Mesendoderm (in vitro differentiated cells): ENCODE data around the gene CILP.
A peak's percentile ranks its signal among the peaks of the same experiment; 100 is the strongest.

Experiments
- DNase-seq: peaks from one replicate; pipeline ENCODE4 v3.0.0; 2013
- H2AK5ac ChIP-seq: 2 replicates; pipeline ENCODE4 v1.6.1; 2013; ENCODE audit warnings: low read length, inconsistent platforms
- H2BK120ac ChIP-seq: 2 replicates; pipeline ENCODE4 v1.6.1; 2013; ENCODE audit warnings: low read depth, mild to moderate bottlenecking, low read length, moderate library complexity, mixed read lengths
- H2BK15ac ChIP-seq: replicated peaks from 2 replicates; pipeline ENCODE4 v1.6.1; 2013; ENCODE audit warnings: low read depth, mild to moderate bottlenecking, moderate library complexity
- H2BK5ac ChIP-seq: 2 replicates; pipeline ENCODE4 v1.6.1; 2013; ENCODE audit warnings: low read length, inconsistent platforms
- H3K18ac ChIP-seq: 2 replicates; pipeline ENCODE4 v1.6.1; 2013; ENCODE audit warnings: mild to moderate bottlenecking, low read length, mixed read lengths
- H3K23ac ChIP-seq: one replicate; pipeline ENCODE4 v1.6.1; 2013; ENCODE audit warnings: low read length
- H3K27ac ChIP-seq: 2 replicates; pipeline ENCODE4 v1.5.1; 2013; ENCODE audit warnings: low read depth, mild to moderate bottlenecking, inconsistent platforms, low read length, moderate library complexity
- H3K27me3 ChIP-seq: 2 replicates; pipeline ENCODE4 v1.6.1; 2013; ENCODE audit warnings: low read length, control low read depth, mild to moderate bottlenecking, inconsistent platforms; ENCODE audit not compliant: insufficient read depth, poor library complexity
- H3K36me3 ChIP-seq: 2 replicates; pipeline ENCODE4 v1.6.1; 2013; ENCODE audit warnings: low read length, inconsistent platforms; ENCODE audit not compliant: control insufficient read depth, insufficient read depth
- H3K4ac ChIP-seq: one replicate; pipeline ENCODE4 v1.6.1; 2013; ENCODE audit warnings: low read depth, mild to moderate bottlenecking, low read length, moderate library complexity
- H3K4me1 ChIP-seq: 2 replicates; pipeline ENCODE4 v1.6.1; 2013; ENCODE audit warnings: low read depth, low read length, inconsistent platforms; ENCODE audit not compliant: control insufficient read depth
- H3K4me2 ChIP-seq: 2 replicates; pipeline ENCODE4 v1.6.1; 2013; ENCODE audit warnings: low read length
- H3K4me3 ChIP-seq: 2 replicates; pipeline ENCODE4 v1.5.1; 2013; ENCODE audit warnings: mild to moderate bottlenecking, low read length
- H3K56ac ChIP-seq: one replicate; pipeline ENCODE4 v1.6.1; 2013; ENCODE audit warnings: low read length
- H3K79me1 ChIP-seq: 2 replicates; pipeline ENCODE4 v1.6.1; 2013; ENCODE audit warnings: low read length, inconsistent platforms
- H3K79me2 ChIP-seq: 2 replicates; pipeline ENCODE4 v1.6.1; 2013; ENCODE audit warnings: mild to moderate bottlenecking, low read length; ENCODE audit not compliant: control insufficient read depth, insufficient read depth
- H3K9ac ChIP-seq: 2 replicates; pipeline ENCODE4 v1.6.1; 2013; ENCODE audit warnings: low read length, inconsistent platforms
- H4K5ac ChIP-seq: one replicate; pipeline ENCODE4 v1.6.1; 2013; ENCODE audit warnings: low read length
- H4K8ac ChIP-seq: one replicate; pipeline ENCODE4 v1.6.1; 2013; ENCODE audit warnings: low read depth, mild to moderate bottlenecking, control low read depth, low read length, moderate library complexity
- WGBS: extraction: QIAGEN DNeasy Blood & Tissue Kit; methylation state at CpG from one replicate; pipeline ENCODE4 v1.1.7; 2013; ENCODE audit warnings: low lambda C conversion rate, missing lambda C conversion rate; ENCODE audit not compliant: insufficient coverage; ENCODE audit errors: extremely low coverage; 5-methylcytosine and 5-hydroxymethylcytosine counted together

The CILP gene

DNA sequence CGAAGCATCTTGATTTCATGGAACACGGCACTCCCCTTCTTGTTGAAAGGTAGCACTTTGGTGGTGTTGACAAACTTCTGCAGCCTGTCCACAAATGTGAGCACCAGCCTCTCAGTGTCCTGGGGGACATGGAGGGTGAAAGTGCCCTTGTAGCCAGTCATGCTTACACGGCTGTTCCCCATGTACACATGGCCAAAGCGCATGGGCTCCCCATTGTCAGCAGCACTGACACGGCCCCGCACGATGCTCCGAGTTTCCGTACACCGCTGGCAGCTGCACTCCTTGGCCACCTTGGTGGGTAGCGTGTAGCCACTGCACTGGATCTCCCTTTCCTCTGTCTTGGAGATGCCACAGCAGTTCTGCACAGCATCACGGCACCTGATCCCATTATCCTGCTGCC is 12.7 kb downstream of the CILP start:
- Histone ChIP-seq H3K36me3 (no peaks in the 10 kb centered on the region), H3K27me3 (no peaks in the 10 kb centered on the region), H3K4me2 (no peak overlapping the region), H3K79me1 (no peaks in the 10 kb centered on the region), H2BK120ac (no peak overlapping the region), H3K27ac (no peak overlapping the region), H3K23ac (no peak overlapping the region), H3K4me1 (no peaks in the 10 kb centered on the region), H2BK5ac (no peak overlapping the region), H2AK5ac (no peak overlapping the region), H3K4ac (no peak overlapping the region), H3K4me3 (no peak overlapping the region), H2BK15ac (no peak overlapping the region), H3K9ac (no peak overlapping the region), H4K5ac (no peak overlapping the region), H4K8ac (no peak overlapping the region), H3K18ac (no peak overlapping the region), H3K79me2 (no peaks in the 10 kb centered on the region), H3K56ac (no peak overlapping the region)
- DNase-seq = no peak
- no CpG with 5 or more reads among the region's 12 CpGs for WGBS

DNA sequence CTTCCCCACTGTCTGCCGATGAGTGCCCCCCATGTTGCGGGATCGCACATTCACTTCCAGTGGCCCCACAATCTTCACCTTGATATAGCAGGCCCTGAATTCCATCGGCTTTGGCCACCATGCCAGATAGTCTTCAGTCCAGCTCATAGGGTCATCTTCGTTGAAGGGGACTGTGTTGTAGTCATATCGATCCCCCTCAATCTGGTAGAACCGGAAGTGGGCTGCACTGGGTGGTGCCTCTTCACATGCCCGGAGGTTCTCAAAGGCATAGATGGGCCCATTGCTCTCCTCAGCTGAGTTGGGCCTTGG is 14.0 kb downstream of the CILP start:
- no peaks in the 10 kb centered on the region for H3K27me3 ChIP-seq

DNA sequence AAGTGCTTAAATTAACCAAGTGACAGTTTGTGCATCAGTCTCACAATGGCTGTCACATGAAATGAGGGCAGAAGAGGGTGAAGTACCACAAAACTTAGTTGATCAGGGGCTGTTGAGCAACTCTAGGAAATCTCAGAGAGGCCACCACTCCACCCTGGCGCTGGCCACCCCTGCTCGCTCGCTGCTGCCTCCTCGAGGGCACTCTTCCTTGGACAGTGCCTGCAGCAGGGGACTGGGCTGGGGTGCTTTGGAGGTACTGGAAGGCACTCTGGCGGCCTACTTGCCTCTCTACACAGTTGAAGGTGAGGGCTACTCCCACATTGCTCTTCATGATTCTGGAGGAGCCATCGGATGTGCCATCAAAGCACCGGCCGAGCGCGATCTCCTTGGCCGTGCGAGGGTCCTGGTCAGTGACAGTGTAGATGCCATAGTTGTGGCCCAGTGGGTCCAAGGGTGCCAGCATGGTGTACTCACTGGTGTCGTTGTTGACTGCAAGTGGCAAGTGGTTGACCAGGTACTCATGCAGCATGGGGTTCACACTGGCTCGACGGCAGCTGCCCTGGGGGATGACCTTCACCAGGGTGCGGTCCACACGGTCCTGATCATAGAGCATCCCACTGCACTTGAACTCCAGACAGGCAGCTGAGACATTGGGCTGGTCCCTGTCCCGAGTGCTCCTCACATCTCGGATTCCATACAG is 14.5 kb downstream of the CILP start:
- Histone ChIP-seq H2AK5ac (no peak overlapping the region), H3K36me3 (no peaks in the 10 kb centered on the region), H2BK120ac (no peak overlapping the region), H3K4ac (no peak overlapping the region), H2BK5ac (no peak overlapping the region), H4K5ac (no peak overlapping the region), H3K9ac (no peak overlapping the region), H3K27me3 (no peaks in the 10 kb centered on the region), H4K8ac (no peak overlapping the region), H3K79me1 (no peaks in the 10 kb centered on the region), H3K56ac (no peak overlapping the region), H3K4me1 (no peaks in the 10 kb centered on the region), H3K18ac (no peak overlapping the region), H2BK15ac (no peak overlapping the region), H3K4me2 (no peak overlapping the region), H3K27ac (no peak overlapping the region), H3K23ac (no peak overlapping the region), H3K4me3 (no peak overlapping the region), H3K79me2 (no peaks in the 10 kb centered on the region)
- no CpG with 5 or more reads among the region's 19 CpGs for WGBS
- no peak for DNase-seq

More for the DNA sequence above, 14.0 kb downstream of the CILP start:
- H2BK120ac ChIP-seq = no peak overlapping the region
- no peak overlapping the region for H3K23ac ChIP-seq
- no peak overlapping the region for H3K4me2 ChIP-seq
- DNase-seq = no peak
- H3K4me1 ChIP-seq = no peaks in the 10 kb centered on the region
- WGBS = no CpG with 5 or more reads among the region's 8 CpGs
- no peak overlapping the region for H3K56ac ChIP-seq
- no peaks in the 10 kb centered on the region for H3K36me3 ChIP-seq
- H2BK15ac ChIP-seq = no peak overlapping the region
- H4K8ac ChIP-seq = no peak overlapping the region
- H3K79me1 ChIP-seq = no peaks in the 10 kb centered on the region
- no peak overlapping the region for H3K4ac ChIP-seq
- no peak overlapping the region for H2BK5ac ChIP-seq
- no peak overlapping the region for H3K18ac ChIP-seq
- H3K27ac ChIP-seq = no peak overlapping the region
- no peak overlapping the region for H3K4me3 ChIP-seq
- H3K79me2 ChIP-seq = no peaks in the 10 kb centered on the region
- no peak overlapping the region for H3K9ac ChIP-seq
- H2AK5ac ChIP-seq = no peak overlapping the region
- H4K5ac ChIP-seq = no peak overlapping the region

DNA sequence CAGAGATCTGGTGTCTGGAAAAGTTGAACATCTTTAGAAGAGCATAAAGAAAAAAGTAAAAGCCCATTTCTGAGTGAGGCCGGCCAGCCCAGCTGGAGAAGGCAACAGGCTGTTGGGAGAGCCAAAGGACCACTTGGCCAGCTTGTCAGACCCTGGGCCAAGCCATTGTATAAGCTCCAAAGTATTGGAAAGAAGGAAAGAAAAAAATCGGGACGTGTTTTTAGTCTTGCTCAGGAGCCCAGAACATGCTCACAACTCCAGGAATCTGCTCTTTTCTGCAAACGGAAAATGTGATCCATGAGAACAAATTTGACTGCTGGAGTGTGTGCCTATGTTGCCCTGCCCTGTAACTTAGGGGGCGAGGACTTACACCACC is 15.7 kb downstream of the CILP start:
- H3K18ac ChIP-seq = no peak overlapping the region

DNA sequence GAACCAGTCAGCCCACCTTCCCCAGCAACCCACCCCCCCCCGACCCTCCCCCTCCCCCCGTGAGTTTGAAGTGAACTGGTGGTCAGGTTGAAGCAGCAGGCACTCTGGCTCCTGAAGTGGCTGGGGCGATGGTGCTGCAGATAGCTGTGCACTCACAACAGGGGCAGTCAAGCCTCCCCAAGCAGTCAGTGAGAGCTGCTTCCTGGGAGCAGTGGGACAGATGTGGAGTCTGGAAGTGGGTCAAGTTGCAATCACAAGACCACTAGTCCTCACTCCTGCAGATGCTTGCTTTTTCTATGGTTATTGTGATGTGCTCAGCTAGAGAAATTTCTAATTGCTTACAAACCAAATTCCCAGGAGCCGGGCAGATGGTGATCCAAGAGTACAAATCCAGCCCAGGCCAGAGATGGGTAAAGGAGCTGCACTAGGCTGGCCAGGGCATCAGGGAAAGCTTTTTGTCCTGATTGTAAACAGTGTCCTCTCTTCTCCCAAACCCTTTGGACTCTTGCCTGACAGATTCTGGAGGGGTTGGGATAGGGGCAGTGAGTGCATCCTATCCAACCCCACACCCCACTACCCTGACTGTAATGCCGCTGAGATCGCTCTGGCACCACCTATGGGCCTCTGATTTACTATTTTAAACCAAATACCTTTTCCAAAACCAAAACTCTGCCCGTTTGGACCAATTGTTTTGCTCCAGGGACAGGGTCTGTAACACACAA is 16.3 kb downstream of the CILP start:
- Histone ChIP-seq H3K79me2 (no peaks in the 10 kb centered on the region), H3K79me1 (no peaks in the 10 kb centered on the region), H2BK15ac (no peak overlapping the region), H3K4me1 (no peaks in the 10 kb centered on the region), H3K4me2 (no peak overlapping the region), H3K27ac (no peak overlapping the region), H2BK5ac (no peak overlapping the region), H3K18ac (no peak overlapping the region), H3K4ac (no peak overlapping the region), H2AK5ac (no peak overlapping the region), H4K5ac (no peak overlapping the region), H2BK120ac (no peak overlapping the region), H3K9ac (no peak overlapping the region), H3K27me3 (no peaks in the 10 kb centered on the region), H3K36me3 (no peaks in the 10 kb centered on the region), H4K8ac (no peak overlapping the region), H3K56ac (no peak overlapping the region), H3K23ac (no peak overlapping the region), H3K4me3 (no peak overlapping the region)
- WGBS = no CpG with 5 or more reads among the region's 7 CpGs
- no peak for DNase-seq

More for the DNA sequence above, 15.7 kb downstream of the CILP start:
- no peak overlapping the region for H4K5ac ChIP-seq
- H3K79me1 ChIP-seq = no peaks in the 10 kb centered on the region
- H3K27me3 ChIP-seq = no peaks in the 10 kb centered on the region
- no peak for DNase-seq
- no peak overlapping the region for H3K27ac ChIP-seq
- no peak overlapping the region for H2BK15ac ChIP-seq
- no peak overlapping the region for H3K23ac ChIP-seq
- no CpG with 5 or more reads among the region's 5 CpGs for WGBS
- no peaks in the 10 kb centered on the region for H3K36me3 ChIP-seq
- no peak overlapping the region for H2BK5ac ChIP-seq
- no peak overlapping the region for H4K8ac ChIP-seq
- no peak overlapping the region for H2AK5ac ChIP-seq
- H2BK120ac ChIP-seq = no peak overlapping the region
- no peak overlapping the region for H3K9ac ChIP-seq
- no peak overlapping the region for H3K4ac ChIP-seq
- no peaks in the 10 kb centered on the region for H3K4me1 ChIP-seq
- H3K56ac ChIP-seq = no peak overlapping the region
- H3K79me2 ChIP-seq = no peaks in the 10 kb centered on the region
- no peak overlapping the region for H3K4me3 ChIP-seq
- H3K4me2 ChIP-seq = no peak overlapping the region

DNA sequence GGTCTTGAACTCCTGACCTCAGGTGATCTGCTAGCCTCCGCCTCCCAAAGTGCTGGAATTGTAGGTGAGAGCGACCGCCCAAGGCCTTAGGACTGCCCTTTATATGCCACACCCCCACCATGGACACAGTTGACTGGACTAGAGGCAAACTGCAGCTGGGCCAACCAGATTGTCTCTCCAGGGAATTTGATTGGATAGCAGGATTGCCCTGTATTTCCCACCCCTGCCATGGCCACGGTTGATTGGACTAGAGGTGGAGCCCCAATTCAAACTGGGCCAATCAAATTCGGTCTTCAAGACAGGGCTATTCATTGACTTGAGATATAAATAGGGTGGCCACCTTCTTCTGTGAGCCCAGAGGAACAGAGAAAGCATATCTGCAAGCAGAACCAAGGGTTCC is 19.3 kb downstream of the CILP start:
- H3K4me1 ChIP-seq = no peaks in the 10 kb centered on the region
- no peaks in the 10 kb centered on the region for H3K79me1 ChIP-seq
- H3K23ac ChIP-seq = no peak overlapping the region
- no peak overlapping the region for H3K4me3 ChIP-seq
- DNase-seq = peak; percentile 48
- no peak overlapping the region for H4K8ac ChIP-seq
- no peak overlapping the region for H2AK5ac ChIP-seq
- H3K18ac ChIP-seq = no peak overlapping the region
- WGBS = no CpG with 5 or more reads among the region's 5 CpGs
- no peak overlapping the region for H3K27ac ChIP-seq
- H2BK15ac ChIP-seq = no peak overlapping the region
- H3K9ac ChIP-seq = no peak overlapping the region
- H3K27me3 ChIP-seq = no peaks in the 10 kb centered on the region
- H3K56ac ChIP-seq = no peak overlapping the region
- no peak overlapping the region for H2BK5ac ChIP-seq
- no peak overlapping the region for H2BK120ac ChIP-seq
- no peak overlapping the region for H3K4me2 ChIP-seq
- no peaks in the 10 kb centered on the region for H3K36me3 ChIP-seq
- no peaks in the 10 kb centered on the region for H3K79me2 ChIP-seq
- H3K4ac ChIP-seq = no peak overlapping the region
- no peak overlapping the region for H4K5ac ChIP-seq
